ENCODE data around the gene TMEM208.

The TMEM208 gene

GRCh38 chr16:67264866-67265265 is 37.9 kb downstream of the TMEM208 start:
- no peaks in the 10 kb centered on the region for H3K9me3 Mint-ChIP-seq
- H3K4me3 Mint-ChIP-seq = no peak overlapping the region
- intact Hi-C loops (cut with micrococcal nuclease) = no loop called here
- H3K4me1 Mint-ChIP-seq (ENCODE audit: low read depth) = peaks cover 5% of the 10 kb centered on the region
- peaks cover 41% of the 10 kb centered on the region for H3K27me3 Mint-ChIP-seq
- H3K27ac Mint-ChIP-seq = no peak overlapping the region
- no peaks in the 10 kb centered on the region for H3K36me3 Mint-ChIP-seq (ENCODE audit: low read depth)

- no peaks in the 10 kb centered on the region for H3K36me3 Mint-ChIP-seq (ENCODE audit: low read depth)
- H3K27ac Mint-ChIP-seq = no peak overlapping the region
- no peaks in the 10 kb centered on the region for H3K9me3 Mint-ChIP-seq
- intact Hi-C loops (cut with micrococcal nuclease) = no loop called here
- peaks cover 41% of the 10 kb centered on the region for H3K27me3 Mint-ChIP-seq
- H3K4me3 Mint-ChIP-seq = no peak overlapping the region
- peaks cover 5% of the 10 kb centered on the region for H3K4me1 Mint-ChIP-seq (ENCODE audit: low read depth)
Observed at GRCh38 chr16:67265834-67266233, 38.9 kb downstream of the TMEM208 start.

GRCh38 chr16:67268136-67268579 is 41.2 kb downstream of the TMEM208 start:
- no peak overlapping the region for H3K27ac Mint-ChIP-seq
- intact Hi-C loops (cut with micrococcal nuclease) = no loop called here
- no peak overlapping the region for H3K4me3 Mint-ChIP-seq
- peaks cover 5% of the 10 kb centered on the region for H3K4me1 Mint-ChIP-seq (ENCODE audit: low read depth)
- H3K27me3 Mint-ChIP-seq = peaks cover 37% of the 10 kb centered on the region
- H3K9me3 Mint-ChIP-seq = no peaks in the 10 kb centered on the region
- H3K36me3 Mint-ChIP-seq (ENCODE audit: low read depth) = no peaks in the 10 kb centered on the region

- H3K9me3 Mint-ChIP-seq = no peaks in the 10 kb centered on the region
- H3K27ac Mint-ChIP-seq = no peak overlapping the region
- no peaks in the 10 kb centered on the region for H3K36me3 Mint-ChIP-seq (ENCODE audit: low read depth)
Observed at GRCh38 chr16:67269766-67270165, 42.8 kb downstream of the TMEM208 start.

GRCh38 chr16:67270931-67271338 is 44.0 kb downstream of the TMEM208 start:
- H3K27ac Mint-ChIP-seq = no peak overlapping the region
- intact Hi-C loops (cut with micrococcal nuclease) = no loop called here
- no peaks in the 10 kb centered on the region for H3K9me3 Mint-ChIP-seq
- H3K36me3 Mint-ChIP-seq (ENCODE audit: low read depth) = no peaks in the 10 kb centered on the region
- peaks cover 1% of the 10 kb centered on the region for H3K4me1 Mint-ChIP-seq (ENCODE audit: low read depth)
- peaks cover 16% of the 10 kb centered on the region for H3K27me3 Mint-ChIP-seq
- H3K4me3 Mint-ChIP-seq = no peak overlapping the region

More at GRCh38 chr16:67269766-67270165, 42.8 kb downstream of the TMEM208 start:
- Mint-ChIP-seq H3K27me3 (peaks cover 27% of the 10 kb centered on the region), H3K4me1 (ENCODE audit: low read depth) (peaks cover 5% of the 10 kb centered on the region), H3K4me3 (no peak overlapping the region)
- intact Hi-C loops (cut with micrococcal nuclease) = no loop called here

- H3K9me3 Mint-ChIP-seq = no peaks in the 10 kb centered on the region
- intact Hi-C loops (cut with micrococcal nuclease) = no loop called here
- no peak overlapping the region for H3K27ac Mint-ChIP-seq
- peaks cover 3% of the 10 kb centered on the region for H3K4me1 Mint-ChIP-seq (ENCODE audit: low read depth)
- peaks cover 5% of the 10 kb centered on the region for H3K36me3 Mint-ChIP-seq (ENCODE audit: low read depth)
- H3K4me3 Mint-ChIP-seq = no peak overlapping the region
- peaks cover 13% of the 10 kb centered on the region for H3K27me3 Mint-ChIP-seq
Observed at GRCh38 chr16:67271446-67271845, 44.5 kb downstream of the TMEM208 start.

GRCh38 chr16:67275321-67275720 is 48.4 kb downstream of the TMEM208 start:
- H3K4me3 Mint-ChIP-seq = no peak overlapping the region
- no peaks in the 10 kb centered on the region for H3K9me3 Mint-ChIP-seq
- no peak overlapping the region for H3K27ac Mint-ChIP-seq
- intact Hi-C loops (cut with micrococcal nuclease) = loop anchor here (5.0 kb wide), 1 partner anchor 117 kb away; the partner anchor contains the start of gene TPPP3
- H3K27me3 Mint-ChIP-seq = peaks cover 2% of the 10 kb centered on the region
- H3K36me3 Mint-ChIP-seq (ENCODE audit: low read depth) = peaks cover 8% of the 10 kb centered on the region
- H3K4me1 Mint-ChIP-seq (ENCODE audit: low read depth) = peaks cover 20% of the 10 kb centered on the region

- Mint-ChIP-seq H3K36me3 (ENCODE audit: low read depth) (peaks cover 8% of the 10 kb centered on the region), H3K27me3 (peaks cover 2% of the 10 kb centered on the region)
- intact Hi-C loops (cut with micrococcal nuclease) = loop anchor here (5.0 kb wide), 1 partner anchor 115 kb away; the partner anchor contains the start of gene TPPP3
Observed at GRCh38 chr16:67277294-67277998, 50.5 kb downstream of the TMEM208 start.

GRCh38 chr16:67277999-67278772 is 51.3 kb downstream of the TMEM208 start:
- Mint-ChIP-seq H3K27me3 (peaks cover 2% of the 10 kb centered on the region), H3K36me3 (ENCODE audit: low read depth) (peaks cover 8% of the 10 kb centered on the region), H3K27ac (peak overlapping the region; percentile 39), H3K9me3 (no peaks in the 10 kb centered on the region), H3K4me1 (ENCODE audit: low read depth) (peaks cover 20% of the 10 kb centered on the region), H3K4me3 (peak overlapping the region; percentile 66)
- intact Hi-C loops (cut with micrococcal nuclease) = loop anchor here (5.0 kb wide), 1 partner anchor 114 kb away; the partner anchor contains the start of gene TPPP3

More at GRCh38 chr16:67277294-67277998, 50.5 kb downstream of the TMEM208 start:
- Mint-ChIP-seq H3K4me3 (peak overlapping the region; percentile 35), H3K4me1 (ENCODE audit: low read depth) (peaks cover 20% of the 10 kb centered on the region), H3K27ac (no peak overlapping the region), H3K9me3 (no peaks in the 10 kb centered on the region)
